ENCODE results near the gene SERF2.

Gene SERF2

DNA sequence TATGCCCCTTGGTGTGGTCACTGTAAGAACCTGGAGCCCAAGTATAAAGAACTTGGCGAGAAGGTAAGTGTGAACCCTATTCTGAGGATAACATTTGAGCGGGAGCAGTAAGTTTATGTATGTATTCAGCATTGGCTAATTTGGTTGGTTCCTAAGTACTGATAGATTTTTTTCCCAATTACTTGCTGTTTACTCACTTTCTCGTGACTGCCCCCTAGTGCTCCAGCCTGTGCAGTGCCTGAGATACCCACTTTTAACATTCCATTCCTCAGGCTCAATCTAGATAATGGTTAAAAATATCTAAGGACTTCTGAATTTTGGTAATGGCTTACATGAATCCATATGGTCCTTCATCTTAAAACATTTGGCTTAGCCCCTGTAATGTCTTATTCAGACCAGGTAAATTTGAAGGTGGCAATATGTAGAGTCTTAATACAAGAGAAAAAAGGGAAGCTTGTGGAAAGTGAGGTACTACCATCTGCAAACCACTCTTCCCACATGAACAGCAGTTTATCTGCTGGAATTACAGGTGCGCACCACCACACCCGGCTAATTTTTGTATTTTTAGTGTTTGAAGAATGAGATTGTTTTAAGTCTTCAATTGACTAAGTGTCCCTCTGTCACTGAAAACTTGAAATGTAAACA, 22.4 kb upstream of the SERF2 start:
- TF ChIP-seq POLR2AphosphoS5 (IDR thresholded peaks at IDR 0.05; ENCODE audit: borderline replicate concordance, low read depth, low read length) (no peak), EZH2 (IDR thresholded peaks at IDR 0.05) (no peak), FOXP2 (optimal IDR thresholded peaks at IDR 0.05; ENCODE audit: control extremely low read depth, extremely low read length, insufficient read depth) (no peak)
- Histone ChIP-seq H3K9me3 (ENCODE audit: low read depth, low read length) (no peaks in the 10 kb centered on the region), H3K27ac (no peak overlapping the region), H3K9ac (ENCODE audit: insufficient read length) (no peak overlapping the region), H3K4me3 (no peak overlapping the region), H3K36me3 (ENCODE audit: insufficient read depth, low read length) (peaks cover 84% of the 10 kb centered on the region)
- DNase-seq (ENCODE audit: low read depth, low spot score) = no peak

GRCh38 chr15:43771816-43772215, 20.3 kb upstream of the SERF2 start:
- peaks cover 63% of the 10 kb centered on the region for H3K36me3 ChIP-seq (ENCODE audit: insufficient read depth, low read length)

DNA sequence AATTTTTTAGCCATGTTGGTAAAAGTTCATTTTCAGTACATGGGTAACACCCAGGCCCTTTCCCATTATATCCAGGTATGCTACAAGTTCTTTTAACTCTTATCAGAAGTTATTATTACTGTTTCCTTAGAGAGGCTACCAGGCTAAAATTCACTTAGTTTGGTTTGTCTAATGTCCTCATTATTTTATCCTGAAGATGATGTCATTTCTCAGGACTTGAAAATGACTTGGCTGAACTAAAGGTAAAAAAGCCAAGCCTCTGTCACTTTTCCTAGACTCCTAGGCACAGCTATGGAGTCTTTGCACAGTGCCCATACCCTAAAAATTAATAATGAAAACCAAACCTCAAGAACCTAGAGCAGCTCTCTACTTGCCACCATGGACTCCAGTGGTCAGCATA, 19.5 kb upstream of the SERF2 start:
- Histone ChIP-seq H3K36me3 (ENCODE audit: insufficient read depth, low read length) (peaks cover 56% of the 10 kb centered on the region), H3K9ac (ENCODE audit: insufficient read length) (no peak overlapping the region), H3K9me3 (ENCODE audit: low read depth, low read length) (no peaks in the 10 kb centered on the region), H3K27ac (no peak overlapping the region; the same call in 1 of the 2 replicates), H3K4me3 (no peak overlapping the region)
- TF ChIP-seq FOXP2 (optimal IDR thresholded peaks at IDR 0.05; ENCODE audit: control extremely low read depth, extremely low read length, insufficient read depth) (no peak), EZH2 (IDR thresholded peaks at IDR 0.05) (no peak), POLR2AphosphoS5 (IDR thresholded peaks at IDR 0.05; ENCODE audit: borderline replicate concordance, low read depth, low read length) (no peak)
- no peak for DNase-seq (ENCODE audit: low read depth, low spot score)

More at GRCh38 chr15:43771816-43772215, 20.3 kb upstream of the SERF2 start:
- no peak for DNase-seq (ENCODE audit: low read depth, low spot score)
- no peak overlapping the region for H3K9ac ChIP-seq (ENCODE audit: insufficient read length)
- TF ChIP-seq FOXP2 (optimal IDR thresholded peaks at IDR 0.05; ENCODE audit: control extremely low read depth, extremely low read length, insufficient read depth) (no peak), POLR2AphosphoS5 (IDR thresholded peaks at IDR 0.05; ENCODE audit: borderline replicate concordance, low read depth, low read length) (no peak), EZH2 (IDR thresholded peaks at IDR 0.05) (no peak)
- H3K27ac ChIP-seq = no peak overlapping the region
- H3K9me3 ChIP-seq (ENCODE audit: low read depth, low read length) = no peaks in the 10 kb centered on the region
- H3K4me3 ChIP-seq = no peak overlapping the region

DNA sequence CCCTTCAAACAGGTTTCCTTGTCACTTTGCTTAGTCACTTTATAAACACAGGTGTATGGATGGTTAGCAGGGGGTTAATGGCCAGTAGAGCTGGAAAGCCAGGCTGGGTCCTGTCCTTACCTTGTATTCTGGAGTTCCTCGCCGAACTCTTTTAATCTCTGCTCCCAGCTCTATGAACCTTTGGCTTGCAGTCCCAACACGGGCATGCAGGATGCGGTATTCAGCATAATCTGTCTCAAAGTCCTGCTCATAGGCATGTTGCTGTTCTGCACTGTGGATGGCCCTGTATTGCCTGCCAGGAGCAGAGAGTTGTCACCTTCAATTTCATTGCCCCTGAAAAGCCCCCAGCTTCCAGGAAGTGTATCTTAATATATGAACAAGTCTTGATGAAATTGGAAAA, 18.1 kb upstream of the SERF2 start:
- Histone ChIP-seq H3K36me3 (ENCODE audit: insufficient read depth, low read length) (peaks cover 44% of the 10 kb centered on the region), H3K9me3 (ENCODE audit: low read depth, low read length) (no peaks in the 10 kb centered on the region), H3K4me3 (no peak overlapping the region), H3K27ac (peak overlapping the region; percentile 77), H3K9ac (ENCODE audit: insufficient read length) (no peak overlapping the region)
- TF ChIP-seq EZH2 (IDR thresholded peaks at IDR 0.05) = no peak
- no peak for TF ChIP-seq FOXP2 (optimal IDR thresholded peaks at IDR 0.05; ENCODE audit: control extremely low read depth, extremely low read length, insufficient read depth)
- TF ChIP-seq POLR2AphosphoS5 (IDR thresholded peaks at IDR 0.05; ENCODE audit: borderline replicate concordance, low read depth, low read length) = no peak
- DNase-seq (ENCODE audit: low read depth, low spot score) = no peak

- no peak overlapping the region for H3K9ac ChIP-seq (ENCODE audit: insufficient read length)
- H3K27ac ChIP-seq = peak overlapping the region; percentile 77
- peaks cover 31% of the 10 kb centered on the region for H3K36me3 ChIP-seq (ENCODE audit: insufficient read depth, low read length)
- no peaks in the 10 kb centered on the region for H3K9me3 ChIP-seq (ENCODE audit: low read depth, low read length)
- TF ChIP-seq POLR2AphosphoS5 (IDR thresholded peaks at IDR 0.05; ENCODE audit: borderline replicate concordance, low read depth, low read length) = no peak
- TF ChIP-seq FOXP2 (optimal IDR thresholded peaks at IDR 0.05; ENCODE audit: control extremely low read depth, extremely low read length, insufficient read depth) = no peak
- TF ChIP-seq EZH2 (IDR thresholded peaks at IDR 0.05) = no peak
- DNase-seq (ENCODE audit: low read depth, low spot score) = no peak
- H3K4me3 ChIP-seq = no peak overlapping the region
Measured at GRCh38 chr15:43775411-43775965, 16.6 kb upstream of the SERF2 start.

- no peak for DNase-seq (ENCODE audit: low read depth, low spot score)
- Histone ChIP-seq H3K9me3 (ENCODE audit: low read depth, low read length) (no peaks in the 10 kb centered on the region), H3K36me3 (ENCODE audit: insufficient read depth, low read length) (peaks cover 24% of the 10 kb centered on the region), H3K9ac (ENCODE audit: insufficient read length) (no peak overlapping the region), H3K4me3 (peak overlapping the region; percentile 82), H3K27ac (no peak overlapping the region)
- TF ChIP-seq EZH2 (IDR thresholded peaks at IDR 0.05) = no peak
Measured at GRCh38 chr15:43776101-43776717, 15.9 kb upstream of the SERF2 start.

- no peak for DNase-seq (ENCODE audit: low read depth, low spot score)
- no peaks in the 10 kb centered on the region for H3K9me3 ChIP-seq (ENCODE audit: low read depth, low read length)
- H3K36me3 ChIP-seq (ENCODE audit: insufficient read depth, low read length) = peaks cover 18% of the 10 kb centered on the region
- peak within 1 kb of the TSS; percentile 82 for H3K9ac ChIP-seq (ENCODE audit: insufficient read length)
- H3K27ac ChIP-seq = peak within 1 kb of the TSS; percentile 76; the same call in 1 of the 2 replicates
- peak; percentile 79 for TF ChIP-seq POLR2AphosphoS5 (IDR thresholded peaks at IDR 0.05; ENCODE audit: borderline replicate concordance, low read depth, low read length)
- no peak for TF ChIP-seq FOXP2 (optimal IDR thresholded peaks at IDR 0.05; ENCODE audit: control extremely low read depth, extremely low read length, insufficient read depth)
- no peak for TF ChIP-seq EZH2 (IDR thresholded peaks at IDR 0.05)
- peak within 1 kb of the TSS; percentile 82 for H3K4me3 ChIP-seq
Measured at GRCh38 chr15:43776718-43777266, 15.3 kb upstream of the SERF2 start, which contains the start of gene ELL3. TSS of gene ELL3 (minus strand) at chr15:43776966. CDS start at chr15:43776901, 65 bp downstream.

DNA sequence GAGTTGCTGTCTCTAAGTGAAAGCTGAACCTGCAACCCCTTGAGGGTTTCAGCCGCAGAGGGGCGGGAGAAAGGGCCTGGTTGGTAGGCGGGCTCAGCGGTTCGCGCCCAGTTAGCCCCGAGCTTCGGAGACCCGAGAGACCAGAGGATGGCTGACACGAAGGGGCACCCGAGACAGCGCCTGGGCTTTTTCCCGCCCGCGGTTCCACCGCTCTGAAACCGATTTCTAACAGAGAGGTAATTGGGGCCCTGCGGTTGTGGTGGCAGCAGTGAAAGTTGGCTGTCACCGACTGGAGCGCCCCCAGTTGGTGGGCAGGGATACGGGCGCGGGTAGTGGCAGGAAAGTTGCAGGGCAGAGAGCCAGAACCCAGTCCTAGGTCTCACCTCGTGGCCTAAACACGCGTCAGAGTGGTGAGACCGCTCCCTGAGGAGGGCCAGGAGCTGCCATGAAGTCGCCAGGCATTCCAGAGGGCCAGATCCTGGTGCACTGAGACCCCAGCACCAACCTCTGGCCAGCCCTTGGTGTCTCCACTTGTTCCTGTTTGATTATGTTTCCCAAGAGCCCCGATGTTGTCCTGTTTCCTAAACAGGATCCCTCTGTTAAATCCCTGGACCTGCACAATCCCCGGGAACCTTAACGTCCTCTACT, 14.7 kb upstream of the SERF2 start:
- H3K4me3 ChIP-seq = peak overlapping the region; percentile 82
- H3K27ac ChIP-seq = peak overlapping the region; percentile 76; the same call in 1 of the 2 replicates
- peaks cover 12% of the 10 kb centered on the region for H3K36me3 ChIP-seq (ENCODE audit: insufficient read depth, low read length)
- no peak for DNase-seq (ENCODE audit: low read depth, low spot score)
- TF ChIP-seq EZH2 (IDR thresholded peaks at IDR 0.05) (no peak), POLR2AphosphoS5 (IDR thresholded peaks at IDR 0.05; ENCODE audit: borderline replicate concordance, low read depth, low read length) (peak; percentile 4)
- H3K9ac ChIP-seq (ENCODE audit: insufficient read length) = peak overlapping the region; percentile 82
- no peaks in the 10 kb centered on the region for H3K9me3 ChIP-seq (ENCODE audit: low read depth, low read length)
